ENCODE results near the gene OR6S1. TPM values are rescaled to one million over a fixed set of nuclear protein-coding genes. Genes with fewer than 3 reads are reported as not detected.
"Not testable (repeated sequence)": the region's sequence is repeated elsewhere in the genome, so short reads cannot be mapped to it uniquely, and the experiment has no call there.

Gene OR6S1
- total and polyA plus RNA-seq, 8 donors: not detected

- H3K9me3 ChIP-seq: no peaks in the 10 kb centered on the region
- DNase-seq: no peak
- WGBS, 5 donors: 81 to 91% (median 88%) methylated on average over 2 of the region's 2 CpGs
- peaks cover 0 to 24% (median 0%) of the 10 kb centered on the region in 3 donors for H3K27me3 ChIP-seq
- H3K36me3 ChIP-seq: no peaks in the 10 kb centered on the region
- no peak overlapping the region for H3K4me3 ChIP-seq
- H3K4me1 ChIP-seq: peaks cover 0 to 10% (median 2%) of the 10 kb centered on the region in 4 donors
- TF ChIP-seq EP300 (IDR thresholded peaks at IDR 0.05): no peak
- TF ChIP-seq POLR2AphosphoS5 (IDR thresholded peaks at IDR 0.05): no peak
- TF ChIP-seq POLR2A (IDR thresholded peaks at IDR 0.05): no peak
- TF ChIP-seq CTCF (IDR thresholded peaks at IDR 0.05): no peak
- intact Hi-C loops (cut with DNase I; ENCODE audit: low total_unique reads): no loop called here
- no peak overlapping the region for H3K27ac ChIP-seq
Measured at GRCh38 chr14:20668969-20669368, 27.5 kb upstream of the OR6S1 start.

DNA sequence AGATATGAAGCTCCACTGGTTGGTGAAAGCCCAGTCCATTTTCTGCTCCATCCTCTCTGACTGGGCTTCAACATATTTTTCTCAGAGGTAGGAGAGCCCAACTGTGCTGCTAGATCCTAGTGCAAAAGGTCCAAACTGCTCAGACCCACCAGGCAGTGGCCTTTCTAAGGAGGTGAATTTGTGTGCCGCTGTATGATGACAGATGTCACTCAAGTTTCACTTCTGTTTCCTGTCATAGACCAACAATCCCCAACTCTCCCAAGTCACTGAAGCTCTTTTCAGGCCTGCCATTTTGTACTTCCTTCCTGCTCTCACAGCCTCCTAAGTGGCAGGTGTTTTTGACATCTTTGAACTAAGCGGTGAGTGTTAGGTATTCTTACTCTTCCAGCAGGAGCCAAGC, 26.5 kb upstream of the OR6S1 start:
- peak in 1 of 2 donors; percentile 26 for DNase-seq
- Histone ChIP-seq H3K4me1 (peaks cover 0 to 20% (median 11%) of the 10 kb centered on the region in 4 donors), H3K36me3 (no peaks in the 10 kb centered on the region), H3K9me3 (no peaks in the 10 kb centered on the region), H3K27ac (no peak overlapping the region), H3K27me3 (peaks cover 0 to 27% (median 0%) of the 10 kb centered on the region in 3 donors), H3K4me3 (no peak overlapping the region)
- 66 to 94% (median 81%) methylated on average over 2 of the region's 2 CpGs for WGBS, 5 donors
- intact Hi-C loops (cut with DNase I; ENCODE audit: low total_unique reads): no loop called here
- TF ChIP-seq POLR2A (IDR thresholded peaks at IDR 0.05) (no peak), POLR2AphosphoS5 (IDR thresholded peaks at IDR 0.05) (no peak), CTCF (IDR thresholded peaks at IDR 0.05) (no peak), EP300 (IDR thresholded peaks at IDR 0.05) (no peak)

GRCh38 chr14:20666400-20666961, 25.0 kb upstream of the OR6S1 start:
- H3K27ac ChIP-seq: not testable (repeated sequence)
- 73 to 83% (median 82%) methylated on average over 7 of the region's 7 CpGs for WGBS, 5 donors
- peaks cover 0 to 42% (median 0%) of the 10 kb centered on the region in 3 donors for H3K27me3 ChIP-seq

GRCh38 chr14:20662968-20663732, 21.7 kb upstream of the OR6S1 start:
- peaks cover 0 to 20% (median 16%) of the 10 kb centered on the region in 4 donors for H3K4me1 ChIP-seq
- TF ChIP-seq EP300 (IDR thresholded peaks at IDR 0.05): no peak
- no peak for TF ChIP-seq POLR2A (IDR thresholded peaks at IDR 0.05)
- peak in 5 of 7 experiments; percentile 51 to 88 (median 65) for TF ChIP-seq CTCF (IDR thresholded peaks at IDR 0.05)
- peak in 1 of 3 donors; percentile 47 for TF ChIP-seq POLR2AphosphoS5 (IDR thresholded peaks at IDR 0.05)
- intact Hi-C loops (cut with DNase I; ENCODE audit: low total_unique reads): no loop called here
- DNase-seq: peak; percentile 79 to 90
- no peaks in the 10 kb centered on the region for H3K9me3 ChIP-seq
- no peak overlapping the region for H3K27ac ChIP-seq
- H3K36me3 ChIP-seq: no peaks in the 10 kb centered on the region
- peaks cover 0 to 75% (median 5%) of the 10 kb centered on the region in 3 donors for H3K27me3 ChIP-seq
- peak overlapping the region; percentile 24 to 37 (median 34) for H3K4me3 ChIP-seq
- 4 to 11% (median 6%) methylated on average over 26 to 31 of the region's 31 CpGs for WGBS, 5 donors

More at GRCh38 chr14:20666400-20666961, 25.0 kb upstream of the OR6S1 start:
- peaks cover 0 to 20% (median 16%) of the 10 kb centered on the region in 4 donors for H3K4me1 ChIP-seq
- intact Hi-C loops (cut with DNase I; ENCODE audit: low total_unique reads); H3K36me3 ChIP-seq; H3K9me3 ChIP-seq; DNase-seq; H3K4me3 ChIP-seq: not testable (repeated sequence)
